Measurements from ENCODE around the gene TDRD12. TPM values are rescaled to one million over a fixed set of nuclear protein-coding genes. Genes with fewer than 3 reads are reported as not detected.

Gene TDRD12
- total RNA-seq, 1 experiment from 2014 or later, result 1.3 TPM

- Mint-ChIP-seq H3K4me1 (peaks cover 15% of the 10 kb centered on the region), H3K4me3 (no peak overlapping the region), H3K36me3 (peaks cover 14% of the 10 kb centered on the region), H3K27me3 (ENCODE audit: low read depth) (no peaks in the 10 kb centered on the region; the same call in 1 of the 2 replicates), H3K27ac (0 out of 2 replicates have a peak overlapping the region, but pooled peaks have one; percentile 4), H3K9me3 (peaks cover 20% of the 10 kb centered on the region)
- TF ChIP-seq ZNF396 (CRISPR knock-in tag; IDR thresholded peaks at IDR 0.05; ENCODE audit: borderline replicate concordance), result no peak
- no peak for TF ChIP-seq RORB (CRISPR knock-in tag; IDR thresholded peaks at IDR 0.05)
- no peak for TF ChIP-seq PRRX2 (CRISPR knock-in tag; IDR thresholded peaks at IDR 0.05)
- TF ChIP-seq, protein P1, sequence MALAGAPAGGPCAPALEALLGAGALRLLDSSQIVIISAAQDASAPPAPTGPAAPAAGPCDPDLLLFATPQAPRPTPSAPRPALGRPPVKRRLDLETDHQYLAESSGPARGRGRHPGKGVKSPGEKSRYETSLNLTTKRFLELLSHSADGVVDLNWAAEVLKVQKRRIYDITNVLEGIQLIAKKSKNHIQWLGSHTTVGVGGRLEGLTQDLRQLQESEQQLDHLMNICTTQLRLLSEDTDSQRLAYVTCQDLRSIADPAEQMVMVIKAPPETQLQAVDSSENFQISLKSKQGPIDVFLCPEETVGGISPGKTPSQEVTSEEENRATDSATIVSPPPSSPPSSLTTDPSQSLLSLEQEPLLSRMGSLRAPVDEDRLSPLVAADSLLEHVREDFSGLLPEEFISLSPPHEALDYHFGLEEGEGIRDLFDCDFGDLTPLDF (CRISPR knock-in tag; IDR thresholded peaks at IDR 0.05), result no peak
- TF ChIP-seq ATF1 (CRISPR knock-in tag; IDR thresholded peaks at IDR 0.05), result no peak
- TF ChIP-seq MXD4 (CRISPR knock-in tag; IDR thresholded peaks at IDR 0.05; ENCODE audit: borderline replicate concordance), result no peak
- no peak for TF ChIP-seq RELA (CRISPR knock-in tag; IDR thresholded peaks at IDR 0.05; ENCODE audit: borderline replicate concordance)
- TF ChIP-seq ATF6 (CRISPR knock-in tag; IDR thresholded peaks at IDR 0.05), result no peak
- DNase-seq (ENCODE audit: low spot score) (no peak), ATAC-seq (peak; percentile 57)
- ChIA-PET POLR2A (no interaction called here), CTCF (no interaction called here)
Measured at GRCh38 chr19:32779082-32779481, 59.5 kb downstream of the TDRD12 start.

GRCh38 chr19:32781280-32781679 is 61.7 kb downstream of the TDRD12 start:
- ChIA-PET CTCF (no interaction called here), POLR2A (no interaction called here)
- Mint-ChIP-seq H3K9me3 (peaks cover 20% of the 10 kb centered on the region), H3K27ac (no peak overlapping the region), H3K4me1 (peaks cover 15% of the 10 kb centered on the region), H3K4me3 (no peak overlapping the region), H3K27me3 (ENCODE audit: low read depth) (no peaks in the 10 kb centered on the region; the same call in 1 of the 2 replicates), H3K36me3 (peaks cover 14% of the 10 kb centered on the region)
- ATAC-seq (no peak), DNase-seq (ENCODE audit: low spot score) (no peak)
- no peak for TF ChIP-seq ATF3 (CRISPR knock-in tag; conservative IDR thresholded peaks at IDR 0.05)
- TF ChIP-seq, protein P2, sequence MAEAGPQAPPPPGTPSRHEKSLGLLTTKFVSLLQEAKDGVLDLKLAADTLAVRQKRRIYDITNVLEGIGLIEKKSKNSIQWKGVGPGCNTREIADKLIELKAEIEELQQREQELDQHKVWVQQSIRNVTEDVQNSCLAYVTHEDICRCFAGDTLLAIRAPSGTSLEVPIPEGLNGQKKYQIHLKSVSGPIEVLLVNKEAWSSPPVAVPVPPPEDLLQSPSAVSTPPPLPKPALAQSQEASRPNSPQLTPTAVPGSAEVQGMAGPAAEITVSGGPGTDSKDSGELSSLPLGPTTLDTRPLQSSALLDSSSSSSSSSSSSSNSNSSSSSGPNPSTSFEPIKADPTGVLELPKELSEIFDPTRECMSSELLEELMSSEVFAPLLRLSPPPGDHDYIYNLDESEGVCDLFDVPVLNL (CRISPR knock-in tag; IDR thresholded peaks at IDR 0.05; ENCODE audit: borderline replicate concordance, low read depth), result no peak
- no peak for TF ChIP-seq E2F5 (CRISPR knock-in tag; IDR thresholded peaks at IDR 0.05)
- TF ChIP-seq SMAD3 (CRISPR knock-in tag; IDR thresholded peaks at IDR 0.05; ENCODE audit: borderline replicate concordance), result no peak
- TF ChIP-seq ZNF219 (CRISPR knock-in tag; IDR thresholded peaks at IDR 0.05; ENCODE audit: borderline replicate concordance), result no peak
- TF ChIP-seq CTCF (IDR thresholded peaks at IDR 0.05), result no peak
- no peak for TF ChIP-seq TCF7 (CRISPR knock-in tag; IDR thresholded peaks at IDR 0.05; ENCODE audit: low read depth)
- TF ChIP-seq ZNF121 (CRISPR knock-in tag; IDR thresholded peaks at IDR 0.05), result no peak
- TF ChIP-seq ZNF263 (CRISPR knock-in tag; IDR thresholded peaks at IDR 0.05; ENCODE audit: low read depth), result no peak
- TF ChIP-seq, protein P3, sequence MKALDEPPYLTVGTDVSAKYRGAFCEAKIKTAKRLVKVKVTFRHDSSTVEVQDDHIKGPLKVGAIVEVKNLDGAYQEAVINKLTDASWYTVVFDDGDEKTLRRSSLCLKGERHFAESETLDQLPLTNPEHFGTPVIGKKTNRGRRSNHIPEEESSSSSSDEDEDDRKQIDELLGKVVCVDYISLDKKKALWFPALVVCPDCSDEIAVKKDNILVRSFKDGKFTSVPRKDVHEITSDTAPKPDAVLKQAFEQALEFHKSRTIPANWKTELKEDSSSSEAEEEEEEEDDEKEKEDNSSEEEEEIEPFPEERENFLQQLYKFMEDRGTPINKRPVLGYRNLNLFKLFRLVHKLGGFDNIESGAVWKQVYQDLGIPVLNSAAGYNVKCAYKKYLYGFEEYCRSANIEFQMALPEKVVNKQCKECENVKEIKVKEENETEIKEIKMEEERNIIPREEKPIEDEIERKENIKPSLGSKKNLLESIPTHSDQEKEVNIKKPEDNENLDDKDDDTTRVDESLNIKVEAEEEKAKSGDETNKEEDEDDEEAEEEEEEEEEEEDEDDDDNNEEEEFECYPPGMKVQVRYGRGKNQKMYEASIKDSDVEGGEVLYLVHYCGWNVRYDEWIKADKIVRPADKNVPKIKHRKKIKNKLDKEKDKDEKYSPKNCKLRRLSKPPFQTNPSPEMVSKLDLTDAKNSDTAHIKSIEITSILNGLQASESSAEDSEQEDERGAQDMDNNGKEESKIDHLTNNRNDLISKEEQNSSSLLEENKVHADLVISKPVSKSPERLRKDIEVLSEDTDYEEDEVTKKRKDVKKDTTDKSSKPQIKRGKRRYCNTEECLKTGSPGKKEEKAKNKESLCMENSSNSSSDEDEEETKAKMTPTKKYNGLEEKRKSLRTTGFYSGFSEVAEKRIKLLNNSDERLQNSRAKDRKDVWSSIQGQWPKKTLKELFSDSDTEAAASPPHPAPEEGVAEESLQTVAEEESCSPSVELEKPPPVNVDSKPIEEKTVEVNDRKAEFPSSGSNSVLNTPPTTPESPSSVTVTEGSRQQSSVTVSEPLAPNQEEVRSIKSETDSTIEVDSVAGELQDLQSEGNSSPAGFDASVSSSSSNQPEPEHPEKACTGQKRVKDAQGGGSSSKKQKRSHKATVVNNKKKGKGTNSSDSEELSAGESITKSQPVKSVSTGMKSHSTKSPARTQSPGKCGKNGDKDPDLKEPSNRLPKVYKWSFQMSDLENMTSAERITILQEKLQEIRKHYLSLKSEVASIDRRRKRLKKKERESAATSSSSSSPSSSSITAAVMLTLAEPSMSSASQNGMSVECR (CRISPR knock-in tag; IDR thresholded peaks at IDR 0.05; ENCODE audit: borderline replicate concordance), result no peak
- TF ChIP-seq, protein P4, sequence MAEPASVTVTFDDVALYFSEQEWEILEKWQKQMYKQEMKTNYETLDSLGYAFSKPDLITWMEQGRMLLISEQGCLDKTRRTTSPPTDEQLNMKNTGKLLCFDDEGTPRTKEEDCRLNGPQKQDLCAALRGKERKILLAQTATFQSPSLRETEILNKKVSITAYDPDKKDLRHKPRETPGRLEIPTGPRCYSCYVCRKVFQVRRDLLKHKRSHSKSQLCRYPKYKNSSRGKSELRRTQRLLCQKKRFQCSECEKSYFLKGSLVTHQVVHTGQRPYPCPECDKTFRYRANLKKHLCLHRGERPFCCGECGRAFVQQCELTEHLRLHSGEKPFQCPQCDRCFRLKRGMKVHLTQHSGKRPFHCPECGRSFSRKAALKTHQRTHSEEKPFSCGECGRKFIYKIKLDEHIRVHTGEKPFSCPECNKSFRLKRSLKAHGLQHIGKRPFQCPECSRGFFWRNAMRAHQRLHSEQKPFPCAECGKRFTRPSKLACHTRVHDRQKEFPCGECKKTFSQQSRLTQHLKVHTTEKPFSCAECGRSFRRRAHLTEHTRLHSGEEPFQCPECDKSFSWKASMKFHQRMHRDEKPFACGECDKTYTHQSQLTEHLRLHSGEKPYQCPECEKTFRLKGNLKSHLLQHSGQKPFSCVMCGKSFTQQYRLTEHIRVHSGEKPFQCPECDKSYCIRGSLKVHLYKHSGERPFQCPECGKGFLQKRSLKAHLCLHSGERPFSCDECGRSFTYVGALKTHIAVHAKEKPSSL (CRISPR knock-in tag; conservative IDR thresholded peaks at IDR 0.05), result no peak
- no peak for TF ChIP-seq EMX1 (CRISPR knock-in tag; IDR thresholded peaks at IDR 0.05)
- no peak for TF ChIP-seq KAT7 (CRISPR knock-in tag; IDR thresholded peaks at IDR 0.05; ENCODE audit: borderline replicate concordance)
- no peak for TF ChIP-seq ZNF416 (CRISPR knock-in tag; IDR thresholded peaks at IDR 0.05)
